ENCODE measurements around the gene FMNL2. TPM values are rescaled to one million over a fixed set of nuclear protein-coding genes. Genes with fewer than 3 reads are reported as not detected.

Gene FMNL2
- polyA plus RNA-seq, 3 donors: 0.28 to 3.2 (median 0.71) TPM

GRCh38 chr2:152464851-152465470, 130.0 kb downstream of the FMNL2 start:
- WGBS (ENCODE audit: insufficient coverage): 86% methylated on average over 3 of the region's 7 CpGs
- Mint-ChIP-seq H3K27me3 (ENCODE audit: low read depth in 3 of 3) (peaks cover 0 to 2% (median 0%) of the 10 kb centered on the region in 3 donors), H3K9me3 (peaks cover 0 to 3% (median 0%) of the 10 kb centered on the region in 7 donors), H3K4me3 (no peak overlapping the region), H3K27ac (peak overlapping the region in 1 of 7 donors; percentile 25), H3K36me3 (peaks cover 0 to 2% of the 10 kb centered on the region in 2 donors), H3K4me1 (peaks cover 42% of the 10 kb centered on the region)
- TF ChIP-seq CTCF (IDR thresholded peaks at IDR 0.05): no peak
- intact Hi-C loops (cut with micrococcal nuclease): loop anchor here in 1 of 2 donors (5.0 to 10.0 kb wide), 3 partner anchors 33 to 147 kb away; no protein-coding TSS in a partner anchor
- Histone ChIP-seq H3K27me3 (ENCODE audit: control insufficient read depth in 2 of 2, insufficient read depth in 2 of 2, low read length in 2 of 2) (no peaks in the 10 kb centered on the region), H3K79me2 (ENCODE audit: insufficient read depth, low read length) (no peaks in the 10 kb centered on the region), H2AFZ (ENCODE audit: insufficient read depth, low read depth, low read length, poor library complexity, severe bottlenecking) (no peak overlapping the region), H3K9me3 (replicated peaks in 1 of 2; ENCODE audit: control insufficient read depth in 1 of 2, insufficient read depth in 1 of 2, low read length in 2 of 2) (no peaks in the 10 kb centered on the region), H3K27ac (ENCODE audit: low read depth in 1 of 2, low read length in 2 of 2) (no peak overlapping the region), H4K20me1 (ENCODE audit: insufficient read depth, low read length) (no peaks in the 10 kb centered on the region), H3K36me3 (replicated peaks in 1 of 2; ENCODE audit: control insufficient read depth in 1 of 2, insufficient read depth in 2 of 2, low read length in 2 of 2) (no peaks in the 10 kb centered on the region), H3K4me1 (ENCODE audit: control insufficient read depth in 1 of 2, insufficient read depth in 2 of 2, low read length in 2 of 2) (peaks cover 40 to 45% of the 10 kb centered on the region in 2 donors), H3K9ac (ENCODE audit: insufficient read depth, low read length, poor library complexity, severe bottlenecking) (no peak overlapping the region), H3K4me2 (replicated peaks; ENCODE audit: extremely low read depth, low read length, poor library complexity, severe bottlenecking) (no peak overlapping the region), H3K4me3 (replicated peaks in 1 of 3; ENCODE audit: low read depth in 2 of 3, low read length in 3 of 3) (no peak overlapping the region)
- no peak for DNase-seq

- peaks cover 0 to 2% of the 10 kb centered on the region in 2 donors for H3K36me3 Mint-ChIP-seq
- Histone ChIP-seq H3K9ac (ENCODE audit: insufficient read depth, low read length, poor library complexity, severe bottlenecking) (no peak overlapping the region), H3K4me2 (replicated peaks; ENCODE audit: extremely low read depth, low read length, poor library complexity, severe bottlenecking) (no peak overlapping the region), H4K20me1 (ENCODE audit: insufficient read depth, low read length) (no peaks in the 10 kb centered on the region), H3K36me3 (replicated peaks in 1 of 2; ENCODE audit: control insufficient read depth in 1 of 2, insufficient read depth in 2 of 2, low read length in 2 of 2) (no peaks in the 10 kb centered on the region), H3K27ac (ENCODE audit: low read depth in 1 of 2, low read length in 2 of 2) (peak overlapping the region in 1 of 2 donors; percentile 77), H3K79me2 (ENCODE audit: insufficient read depth, low read length) (no peaks in the 10 kb centered on the region), H3K27me3 (ENCODE audit: control insufficient read depth in 2 of 2, insufficient read depth in 2 of 2, low read length in 2 of 2) (no peaks in the 10 kb centered on the region), H3K4me1 (ENCODE audit: control insufficient read depth in 1 of 2, insufficient read depth in 2 of 2, low read length in 2 of 2) (peaks cover 40 to 48% of the 10 kb centered on the region in 2 donors), H2AFZ (ENCODE audit: insufficient read depth, low read depth, low read length, poor library complexity, severe bottlenecking) (no peak overlapping the region), H3K9me3 (replicated peaks in 1 of 2; ENCODE audit: control insufficient read depth in 1 of 2, insufficient read depth in 1 of 2, low read length in 2 of 2) (no peaks in the 10 kb centered on the region), H3K4me3 (replicated peaks in 1 of 3; ENCODE audit: low read depth in 2 of 3, low read length in 3 of 3) (no peak overlapping the region)
- no peak for TF ChIP-seq CTCF (IDR thresholded peaks at IDR 0.05)
- peak overlapping the region in 1 of 7 donors; percentile 2 for H3K27ac Mint-ChIP-seq
- intact Hi-C loops (cut with micrococcal nuclease): loop anchor here in 1 of 2 donors (5.0 to 10.0 kb wide), 3 partner anchors 33 to 147 kb away; no protein-coding TSS in a partner anchor
- H3K4me1 Mint-ChIP-seq: peaks cover 44% of the 10 kb centered on the region
- H3K4me3 Mint-ChIP-seq: no peak overlapping the region
- H3K9me3 Mint-ChIP-seq: peaks cover 0 to 3% (median 0%) of the 10 kb centered on the region in 7 donors
- DNase-seq: no peak
- peaks cover 0 to 2% (median 0%) of the 10 kb centered on the region in 3 donors for H3K27me3 Mint-ChIP-seq (ENCODE audit: low read depth in 3 of 3)
- 90% methylated on average over 2 of the region's 3 CpGs for WGBS (ENCODE audit: insufficient coverage)
Observed at GRCh38 chr2:152465541-152465940, 130.6 kb downstream of the FMNL2 start.
